ENCODE results near the gene CDIPT.
A peak's percentile ranks its signal among the peaks of the same experiment; 100 is the strongest.

Gene CDIPT

DNA sequence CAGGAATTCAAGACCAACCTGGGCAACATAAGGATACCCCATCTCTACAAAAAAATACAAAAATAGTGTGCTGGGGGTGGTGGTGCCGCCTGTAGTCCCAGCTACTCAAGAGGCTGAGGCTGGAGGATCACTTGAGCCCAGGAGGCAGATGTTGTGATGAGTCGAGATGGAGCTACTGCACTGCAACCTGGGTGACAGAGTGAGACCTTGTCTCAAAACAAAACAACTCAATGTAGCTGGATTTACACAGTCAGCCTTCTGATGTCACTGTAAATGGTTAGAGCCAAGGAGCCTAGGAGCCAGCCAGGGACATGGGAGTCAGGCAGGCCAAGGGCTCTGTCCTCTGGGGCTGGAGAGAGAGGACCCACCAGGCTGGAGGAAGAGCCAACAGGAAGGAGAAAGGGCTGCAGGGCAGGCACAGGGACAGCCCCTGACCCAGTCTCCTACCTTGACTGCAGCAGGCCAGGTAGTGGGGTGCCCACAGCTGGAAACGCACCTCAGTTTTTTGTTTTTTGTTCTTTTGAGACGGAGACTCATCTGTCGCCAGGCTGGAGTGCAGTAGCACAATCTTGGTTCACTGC is 8.4 kb downstream of the CDIPT start:
- no peak overlapping the region for H3K4me3 Mint-ChIP-seq
- no peaks in the 10 kb centered on the region for H3K27me3 Mint-ChIP-seq
- H3K36me3 Mint-ChIP-seq, result peaks cover 16% of the 10 kb centered on the region
- no peak overlapping the region for H3K27ac Mint-ChIP-seq
- H3K9me3 Mint-ChIP-seq, result no peaks in the 10 kb centered on the region
- no peaks in the 10 kb centered on the region for H3K4me1 Mint-ChIP-seq
- no peak for ATAC-seq

DNA sequence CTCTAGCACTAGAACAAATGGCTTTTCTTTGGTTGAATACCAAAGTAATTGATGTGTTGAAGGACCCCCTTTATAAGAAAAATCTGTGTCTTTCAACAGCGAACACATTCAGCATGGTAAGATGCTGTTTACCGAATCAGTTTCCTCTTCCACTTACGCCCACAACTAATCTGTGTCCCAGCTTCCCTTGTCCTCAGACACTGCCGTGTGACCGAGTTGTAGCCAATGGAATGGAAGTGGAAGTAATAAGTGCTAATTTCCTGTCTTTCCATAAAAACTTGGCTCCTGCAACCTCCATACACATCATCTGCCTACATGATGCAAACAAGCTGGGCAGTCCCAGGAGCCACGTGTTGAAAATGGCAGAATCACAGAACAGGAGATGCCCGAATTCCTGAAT is 10.4 kb downstream of the CDIPT start:
- Mint-ChIP-seq H3K27me3 (no peaks in the 10 kb centered on the region), H3K4me1 (no peaks in the 10 kb centered on the region), H3K9me3 (no peaks in the 10 kb centered on the region), H3K4me3 (no peak overlapping the region), H3K36me3 (peaks cover 11% of the 10 kb centered on the region), H3K27ac (no peak overlapping the region)
- ATAC-seq, result no peak

DNA sequence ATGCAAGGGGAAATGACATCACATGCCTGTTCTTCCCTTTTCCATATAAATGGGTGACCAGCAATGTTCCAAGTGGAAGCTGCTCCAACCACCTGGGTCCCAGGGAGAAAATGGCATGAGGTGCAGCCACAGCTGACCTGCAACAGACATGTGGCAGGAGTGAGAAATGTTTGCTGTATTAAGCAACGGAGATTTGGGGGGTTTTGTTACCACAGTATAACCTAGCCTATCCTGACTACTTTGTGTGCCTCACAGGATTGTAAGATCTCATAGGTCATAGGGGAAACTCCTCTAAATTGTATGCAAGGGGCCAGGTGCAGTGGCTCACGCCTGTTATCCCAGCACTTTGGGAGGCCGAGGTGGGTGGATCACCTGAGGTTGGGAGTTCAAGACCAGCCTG is 12.0 kb downstream of the CDIPT start:
- Mint-ChIP-seq H3K4me3 (no peak overlapping the region), H3K4me1 (no peaks in the 10 kb centered on the region), H3K27ac (no peak overlapping the region), H3K27me3 (no peaks in the 10 kb centered on the region), H3K9me3 (no peaks in the 10 kb centered on the region), H3K36me3 (peaks cover 20% of the 10 kb centered on the region)
- ATAC-seq, result no peak

DNA sequence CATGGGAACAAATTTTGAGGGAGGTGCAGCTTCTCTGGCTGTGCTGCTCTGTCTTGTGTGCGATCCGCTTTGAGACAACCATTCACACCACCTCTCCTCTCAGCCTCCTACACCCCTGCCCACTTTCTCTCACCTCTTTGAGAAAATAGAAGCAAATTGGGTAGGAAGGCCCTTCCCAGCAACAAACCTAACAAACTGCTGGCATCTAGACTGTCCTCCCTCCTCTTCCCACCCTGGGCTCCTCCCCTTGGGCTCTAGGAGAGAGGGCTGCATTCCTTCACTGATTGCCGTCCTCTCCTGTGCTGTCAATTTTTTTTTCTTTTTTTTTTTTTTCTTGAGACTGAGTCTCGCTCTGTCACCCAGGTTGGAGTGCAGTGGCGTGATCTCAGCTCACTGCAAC is 13.5 kb downstream of the CDIPT start:
- no peaks in the 10 kb centered on the region for H3K9me3 Mint-ChIP-seq
- H3K27me3 Mint-ChIP-seq, result no peaks in the 10 kb centered on the region
- H3K4me1 Mint-ChIP-seq, result no peaks in the 10 kb centered on the region
- H3K36me3 Mint-ChIP-seq, result peaks cover 35% of the 10 kb centered on the region
- no peak overlapping the region for H3K4me3 Mint-ChIP-seq
- H3K27ac Mint-ChIP-seq, result no peak overlapping the region
- no peak for ATAC-seq

DNA sequence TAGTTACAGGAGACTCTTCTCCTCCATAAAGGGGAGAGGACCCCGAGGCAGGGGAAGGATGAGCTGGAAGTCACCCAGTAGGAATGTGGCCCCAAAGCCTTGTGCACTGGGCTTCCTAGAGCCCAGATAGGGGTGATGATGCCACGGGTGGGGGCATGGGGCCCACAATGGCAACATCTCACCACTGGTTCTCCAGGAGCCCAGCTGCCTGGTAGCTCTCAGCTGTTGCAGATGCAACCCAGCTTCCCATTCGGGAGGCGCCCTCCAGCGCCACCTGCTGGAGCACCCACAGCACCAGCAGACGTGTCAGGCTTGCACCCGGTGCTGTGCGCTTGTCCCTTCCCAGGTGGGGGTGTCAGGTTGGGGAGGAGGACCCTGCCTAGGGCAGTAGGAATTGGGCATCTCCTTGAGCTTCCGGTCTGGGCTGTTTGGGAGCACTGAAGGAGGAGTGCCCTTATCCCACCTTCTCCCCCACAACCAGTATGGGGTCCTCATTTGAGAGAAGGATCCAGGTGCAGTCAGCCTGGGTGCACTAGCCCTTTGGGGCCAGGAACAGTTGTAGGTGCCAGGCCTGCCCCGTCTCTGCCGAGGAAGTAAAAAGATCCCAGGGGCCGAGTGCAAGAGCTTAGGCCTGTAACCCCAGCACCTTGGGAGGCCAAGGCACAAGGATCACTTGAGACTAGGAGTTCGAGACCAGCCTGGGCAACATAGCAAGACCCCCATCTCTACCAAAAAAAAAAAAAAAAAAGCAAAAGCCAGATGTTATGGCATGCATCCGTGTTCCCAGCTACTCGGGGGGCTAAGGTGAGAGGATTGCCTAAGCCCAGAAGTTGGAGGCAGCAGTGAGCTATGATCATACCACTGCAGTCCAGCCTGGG is 14.4 kb downstream of the CDIPT start:
- no peaks in the 10 kb centered on the region for H3K27me3 Mint-ChIP-seq
- peak; percentile 83 for ATAC-seq
- no peaks in the 10 kb centered on the region for H3K9me3 Mint-ChIP-seq
- H3K4me3 Mint-ChIP-seq, result no peak overlapping the region
- H3K4me1 Mint-ChIP-seq, result no peaks in the 10 kb centered on the region
- no peak overlapping the region for H3K27ac Mint-ChIP-seq
- H3K36me3 Mint-ChIP-seq, result peaks cover 40% of the 10 kb centered on the region

DNA sequence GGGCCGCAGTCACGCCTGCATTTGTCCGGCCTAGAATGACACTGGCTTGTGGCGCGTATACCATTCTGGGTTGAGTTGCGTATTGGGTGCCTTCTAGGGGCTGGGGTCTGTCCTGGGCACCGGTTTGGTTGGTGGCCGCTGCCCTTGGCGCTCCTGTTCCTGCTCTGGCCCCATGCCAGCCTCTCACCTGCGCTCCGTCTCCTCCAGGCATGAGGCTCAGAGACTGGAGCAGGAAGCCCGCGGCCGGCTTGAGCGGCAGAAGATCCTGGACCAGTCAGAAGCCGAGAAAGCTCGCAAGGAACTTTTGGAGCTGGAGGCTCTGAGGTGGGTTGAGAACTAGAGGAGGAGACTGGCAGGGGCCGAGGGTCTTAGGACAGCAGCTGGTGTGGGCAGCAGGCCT is 17.4 kb downstream of the CDIPT start:
- Mint-ChIP-seq H3K27ac (peak overlapping the region; percentile 36), H3K27me3 (no peaks in the 10 kb centered on the region), H3K36me3 (peaks cover 46% of the 10 kb centered on the region), H3K4me1 (no peaks in the 10 kb centered on the region), H3K9me3 (no peaks in the 10 kb centered on the region), H3K4me3 (no peak overlapping the region)
- no peak for ATAC-seq

DNA sequence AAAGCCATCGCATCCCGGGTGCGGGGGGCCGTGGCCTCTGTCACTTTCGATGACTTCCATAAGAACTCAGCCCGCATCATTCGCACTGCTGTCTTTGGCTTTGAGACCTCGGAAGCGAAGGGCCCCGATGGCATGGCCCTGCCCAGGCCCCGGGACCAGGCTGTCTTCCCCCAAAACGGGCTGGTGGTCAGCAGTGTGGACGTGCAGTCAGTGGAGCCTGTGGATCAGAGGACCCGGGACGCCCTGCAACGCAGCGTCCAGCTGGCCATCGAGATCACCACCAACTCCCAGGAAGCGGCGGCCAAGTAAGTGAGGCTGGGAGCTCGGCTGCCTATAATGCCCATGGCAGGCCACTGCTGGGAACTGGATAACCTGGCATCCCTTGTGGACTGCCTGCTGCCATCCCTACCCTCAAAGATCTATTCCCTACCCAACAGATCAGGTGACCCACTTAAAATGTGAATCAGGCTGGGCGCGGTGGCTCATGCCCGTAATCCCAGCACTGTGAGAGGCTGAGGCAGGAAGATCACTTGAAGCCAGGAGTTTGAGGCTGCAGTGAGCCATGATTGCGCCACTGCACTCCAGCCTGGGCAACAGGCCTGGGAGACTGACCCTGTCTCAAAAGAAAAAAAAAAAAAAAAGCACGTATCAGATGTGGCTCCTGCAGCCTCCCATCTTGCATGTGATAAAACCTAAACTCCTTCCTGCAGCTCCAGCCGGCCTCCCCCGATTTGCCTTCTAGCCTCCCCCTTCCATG is 18.3 kb downstream of the CDIPT start:
- ATAC-seq, result no peak
- H3K36me3 Mint-ChIP-seq, result peaks cover 53% of the 10 kb centered on the region
- H3K27ac Mint-ChIP-seq, result peak overlapping the region; percentile 36
- no peak overlapping the region for H3K4me3 Mint-ChIP-seq
- no peaks in the 10 kb centered on the region for H3K9me3 Mint-ChIP-seq
- H3K27me3 Mint-ChIP-seq, result no peaks in the 10 kb centered on the region
- H3K4me1 Mint-ChIP-seq, result no peaks in the 10 kb centered on the region

DNA sequence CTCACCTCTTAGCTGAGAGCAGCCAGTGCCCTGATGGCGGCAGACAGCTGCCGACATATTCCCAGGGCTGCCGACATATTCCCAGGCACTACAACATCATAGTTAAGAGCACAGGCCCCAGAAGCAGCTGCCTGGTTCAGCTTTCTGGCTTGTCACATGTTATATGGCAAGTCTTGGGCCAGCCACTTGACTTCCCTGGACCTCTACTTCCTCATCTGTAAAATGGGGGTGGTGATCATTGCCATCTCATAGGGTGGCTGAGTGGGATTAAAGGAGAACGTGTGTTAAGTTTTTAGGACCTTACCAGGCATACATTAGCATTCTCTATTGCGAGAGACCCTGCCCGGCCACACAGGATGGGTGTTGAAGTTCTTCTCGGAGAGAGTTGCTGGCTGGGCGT is 19.1 kb downstream of the CDIPT start:
- H3K27ac Mint-ChIP-seq, result no peak overlapping the region
- no peaks in the 10 kb centered on the region for H3K9me3 Mint-ChIP-seq
- ATAC-seq, result no peak
- no peaks in the 10 kb centered on the region for H3K27me3 Mint-ChIP-seq
- no peak overlapping the region for H3K4me3 Mint-ChIP-seq
- peaks cover 60% of the 10 kb centered on the region for H3K36me3 Mint-ChIP-seq
- H3K4me1 Mint-ChIP-seq, result no peaks in the 10 kb centered on the region

DNA sequence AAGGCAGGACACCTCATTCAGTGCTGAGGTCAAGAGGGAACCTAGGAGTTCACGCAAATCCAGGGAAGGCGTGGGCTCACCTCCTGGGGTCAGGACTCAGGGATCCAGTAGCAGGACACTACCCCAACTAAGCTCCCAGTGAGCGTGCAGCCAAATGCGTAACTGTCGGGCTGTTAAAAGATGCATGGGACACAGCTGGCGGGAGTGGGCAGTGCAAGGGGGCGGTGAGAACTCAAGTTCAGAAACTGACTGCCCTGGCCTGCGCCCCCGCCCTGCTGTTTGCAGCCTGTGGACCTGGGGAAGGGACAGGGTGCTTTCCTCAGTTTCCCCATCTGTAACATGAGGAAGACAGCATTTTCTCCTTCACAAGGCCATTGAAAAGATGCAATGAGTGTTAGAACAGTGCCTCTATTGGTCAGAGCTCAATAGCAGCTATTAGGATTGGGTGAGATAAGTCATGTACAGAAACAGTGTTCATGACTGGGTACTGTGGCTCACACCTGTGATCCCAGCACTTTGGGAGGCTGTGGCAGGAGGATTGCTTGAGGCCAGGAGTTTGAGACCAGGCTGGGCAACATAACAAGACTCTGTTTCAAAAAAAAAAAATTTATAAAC is 20.2 kb downstream of the CDIPT start:
- H3K4me3 Mint-ChIP-seq, result no peak overlapping the region
- ATAC-seq, result no peak
- H3K36me3 Mint-ChIP-seq, result peaks cover 53% of the 10 kb centered on the region
- H3K4me1 Mint-ChIP-seq, result no peaks in the 10 kb centered on the region
- H3K9me3 Mint-ChIP-seq, result no peaks in the 10 kb centered on the region
- no peaks in the 10 kb centered on the region for H3K27me3 Mint-ChIP-seq
- H3K27ac Mint-ChIP-seq, result peak overlapping the region; percentile 19

DNA sequence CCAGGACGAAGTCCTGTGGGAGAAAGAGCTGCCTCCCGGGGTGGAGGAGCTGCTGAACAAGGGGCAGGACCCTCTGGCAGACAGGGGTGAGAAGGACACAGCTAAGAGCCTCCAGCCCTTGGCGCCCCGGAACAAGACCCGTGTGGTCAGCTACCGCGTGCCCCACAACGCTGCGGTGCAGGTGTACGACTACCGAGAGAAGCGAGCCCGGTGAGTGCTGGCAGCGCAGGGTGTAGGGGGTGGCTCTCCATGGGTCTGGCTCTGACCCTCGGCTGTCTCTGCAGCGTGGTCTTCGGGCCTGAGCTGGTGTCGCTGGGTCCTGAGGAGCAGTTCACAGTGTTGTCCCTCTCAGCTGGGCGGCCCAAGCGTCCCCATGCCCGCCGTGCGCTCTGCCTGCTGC is 21.4 kb downstream of the CDIPT start:
- no peak for ATAC-seq
- H3K4me1 Mint-ChIP-seq, result no peaks in the 10 kb centered on the region
- no peaks in the 10 kb centered on the region for H3K27me3 Mint-ChIP-seq
- no peaks in the 10 kb centered on the region for H3K9me3 Mint-ChIP-seq
- no peak overlapping the region for H3K27ac Mint-ChIP-seq
- H3K4me3 Mint-ChIP-seq, result no peak overlapping the region
- peaks cover 48% of the 10 kb centered on the region for H3K36me3 Mint-ChIP-seq

DNA sequence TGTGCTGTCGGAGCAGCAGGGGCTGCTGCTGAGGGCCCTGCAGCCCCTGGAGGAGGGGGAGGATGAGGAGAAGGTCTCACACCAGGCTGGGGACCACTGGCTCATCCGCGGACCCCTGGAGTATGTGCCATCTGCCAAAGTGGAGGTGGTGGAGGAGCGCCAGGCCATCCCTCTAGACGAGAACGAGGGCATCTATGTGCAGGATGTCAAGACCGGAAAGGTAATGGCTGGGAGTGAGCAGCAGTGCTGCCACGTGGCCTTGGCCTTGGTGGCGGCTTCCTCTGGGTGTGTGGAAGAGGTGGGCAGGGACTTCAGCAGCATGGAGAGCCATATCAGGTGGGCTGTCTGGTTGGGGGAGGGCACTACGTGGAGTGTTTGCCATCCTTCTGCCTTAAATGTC is 22.8 kb downstream of the CDIPT start:
- no peaks in the 10 kb centered on the region for H3K9me3 Mint-ChIP-seq
- H3K4me3 Mint-ChIP-seq, result no peak overlapping the region
- no peak overlapping the region for H3K27ac Mint-ChIP-seq
- H3K4me1 Mint-ChIP-seq, result no peaks in the 10 kb centered on the region
- ATAC-seq, result no peak
- peaks cover 46% of the 10 kb centered on the region for H3K36me3 Mint-ChIP-seq
- no peaks in the 10 kb centered on the region for H3K27me3 Mint-ChIP-seq

DNA sequence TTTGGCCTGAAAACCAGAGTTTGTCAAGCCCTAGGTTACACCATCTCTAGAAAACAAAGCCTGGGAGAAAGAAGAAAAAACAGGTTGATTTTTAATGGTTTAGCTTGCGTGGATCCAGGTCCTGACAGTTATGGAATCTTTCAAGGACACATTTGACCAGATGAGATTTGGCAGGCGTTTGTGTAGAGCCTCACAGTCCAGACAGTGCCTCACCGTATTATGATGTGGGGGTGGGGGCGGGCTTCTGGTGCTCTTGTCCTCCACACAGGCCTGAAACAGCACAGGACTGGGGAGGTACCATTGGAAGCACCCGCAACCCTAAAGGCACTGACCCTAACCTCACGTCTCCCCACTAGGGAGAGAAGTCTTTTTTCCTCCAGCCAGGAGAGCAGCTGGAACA is 23.2 kb downstream of the CDIPT start:
- Mint-ChIP-seq H3K36me3 (peaks cover 42% of the 10 kb centered on the region), H3K27ac (no peak overlapping the region), H3K4me3 (no peak overlapping the region), H3K27me3 (no peaks in the 10 kb centered on the region), H3K9me3 (no peaks in the 10 kb centered on the region), H3K4me1 (no peaks in the 10 kb centered on the region)
- ATAC-seq, result no peak

DNA sequence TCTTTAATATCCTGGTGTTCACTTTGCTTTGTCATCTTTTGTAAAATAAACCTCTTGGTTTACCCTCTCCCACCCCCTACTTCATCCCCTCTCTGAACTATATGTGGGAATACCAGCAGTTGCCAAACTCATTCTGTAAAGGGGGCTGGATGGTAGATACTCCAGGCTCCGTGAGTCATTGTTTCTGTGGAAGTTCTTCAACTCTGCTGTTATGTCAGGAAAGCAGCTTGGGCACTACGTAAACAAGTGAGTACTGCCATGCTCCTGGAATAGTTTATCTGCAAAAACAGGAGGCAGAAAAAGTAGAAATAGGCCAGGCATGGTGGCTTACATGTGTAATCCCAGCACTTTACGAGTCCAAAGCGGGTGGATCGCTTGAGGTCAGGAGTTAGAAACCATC is 25.2 kb downstream of the CDIPT start:
- Mint-ChIP-seq H3K27ac (no peak overlapping the region), H3K27me3 (no peaks in the 10 kb centered on the region), H3K4me3 (no peak overlapping the region), H3K4me1 (no peaks in the 10 kb centered on the region), H3K9me3 (no peaks in the 10 kb centered on the region), H3K36me3 (peaks cover 49% of the 10 kb centered on the region)
- no peak for ATAC-seq

DNA sequence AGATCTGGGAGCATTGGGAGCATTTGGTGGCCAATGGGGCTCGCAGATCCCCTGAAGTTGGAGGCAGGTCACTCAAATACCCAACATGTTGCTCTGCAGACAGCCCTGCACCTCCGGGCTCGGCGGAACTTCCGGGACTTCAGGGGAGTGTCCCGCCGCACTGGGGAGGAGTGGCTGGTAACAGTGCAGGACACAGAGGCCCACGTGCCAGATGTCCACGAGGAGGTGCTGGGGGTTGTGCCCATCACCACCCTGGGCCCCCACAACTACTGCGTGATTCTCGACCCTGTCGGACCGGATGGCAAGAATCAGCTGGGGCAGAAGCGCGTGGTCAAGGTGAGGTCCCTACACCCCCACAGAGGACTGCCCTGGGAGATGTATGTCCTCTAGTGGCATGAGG is 26.4 kb downstream of the CDIPT start:
- Mint-ChIP-seq H3K4me1 (no peaks in the 10 kb centered on the region), H3K36me3 (peaks cover 61% of the 10 kb centered on the region), H3K4me3 (no peak overlapping the region), H3K27ac (no peak overlapping the region), H3K9me3 (no peaks in the 10 kb centered on the region), H3K27me3 (no peaks in the 10 kb centered on the region)
- ATAC-seq, result no peak

DNA sequence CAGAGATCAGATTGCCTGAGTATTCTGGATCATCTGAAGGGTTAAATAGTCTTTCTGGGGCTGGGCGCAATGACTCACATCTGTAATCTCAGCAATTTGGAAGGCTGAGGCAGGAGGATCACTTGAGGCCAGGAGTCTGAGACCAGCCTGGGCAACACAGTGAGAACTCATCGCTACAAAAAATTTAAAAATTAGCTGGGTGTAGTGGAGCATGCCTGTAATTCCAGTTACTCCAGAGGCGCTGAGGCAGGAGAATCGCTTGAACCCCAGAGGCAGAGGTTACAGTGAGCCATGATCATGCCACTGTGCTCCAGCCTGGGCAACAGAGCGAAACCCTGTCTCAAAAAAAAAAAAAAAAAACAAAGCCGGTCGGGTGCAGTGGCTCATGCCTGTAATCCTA is 27.1 kb downstream of the CDIPT start:
- Mint-ChIP-seq H3K4me1 (no peaks in the 10 kb centered on the region), H3K27ac (no peak overlapping the region), H3K27me3 (no peaks in the 10 kb centered on the region), H3K9me3 (no peaks in the 10 kb centered on the region), H3K4me3 (no peak overlapping the region), H3K36me3 (peaks cover 64% of the 10 kb centered on the region)
- no peak for ATAC-seq

Data from stimulated activated memory B cell treated with anti-CD40 and anti-IgM and Interleukin-4, amounts not matched to agents 10 μg/mL and 1 μg/mL and 100 μg/mL, for 72 hours (primary cell).